GM12875 (cell line): ENCODE results near the gene USP1.

Experiments used
- H3K4me3 ChIP-seq: one replicate; pipeline ENCODE4 v1.5.1; 2011; ENCODE audit warnings: low read depth, low read length, control low read depth
- CTCF ChIP-seq: IDR thresholded peaks from 2 replicates; pipeline ENCODE4 v1.5.1; 2011; ENCODE audit warnings: low read depth, mild to moderate bottlenecking, control low read depth, inconsistent platforms, low read length, moderate library complexity, borderline replicate concordance; ENCODE audit not compliant: insufficient read depth

The USP1 gene

GRCh38 chr1:62425041-62425440 is 11.8 kb upstream of the USP1 start:
- H3K4me3 ChIP-seq = no peak overlapping the region
- no peak for TF ChIP-seq CTCF

GRCh38 chr1:62426237-62426636 is 10.6 kb upstream of the USP1 start:
- no peak overlapping the region for H3K4me3 ChIP-seq
- no peak for TF ChIP-seq CTCF

GRCh38 chr1:62426794-62427193 is 10.1 kb upstream of the USP1 start:
- TF ChIP-seq CTCF = no peak

GRCh38 chr1:62428351-62428750 is 8.5 kb upstream of the USP1 start:
- H3K4me3 ChIP-seq = no peak overlapping the region
- no peak for TF ChIP-seq CTCF

More at GRCh38 chr1:62426794-62427193, 10.1 kb upstream of the USP1 start:
- H3K4me3 ChIP-seq = no peak overlapping the region

- no peak overlapping the region for H3K4me3 ChIP-seq
- no peak for TF ChIP-seq CTCF
Measured at GRCh38 chr1:62429581-62429980, 7.3 kb upstream of the USP1 start.

- no peak overlapping the region for H3K4me3 ChIP-seq
- no peak for TF ChIP-seq CTCF
Measured at GRCh38 chr1:62433861-62434617, 2.8 kb upstream of the USP1 start.

- TF ChIP-seq CTCF = no peak
Measured at GRCh38 chr1:62434618-62435001, 2.2 kb upstream of the USP1 start.

More at GRCh38 chr1:62434618-62435001, 2.2 kb upstream of the USP1 start:
- H3K4me3 ChIP-seq = no peak overlapping the region
